Progenitor cell of endocrine pancreas (in vitro differentiated cells): Measurements from ENCODE around the gene ERICH4. TPM values are rescaled to one million over a fixed set of nuclear protein-coding genes. Genes with fewer than 3 reads are reported as not detected.
A peak's percentile ranks its signal among the peaks of the same experiment; 100 is the strongest.

ENCODE experiments used
- DNase-seq: peaks from one replicate; pipeline ENCODE4 v3.0.0; 2021; ENCODE audit warnings: low spot score; ENCODE audit not compliant: unreplicated experiment
- H3K27ac Mint-ChIP-seq: 2 replicates; pipeline ENCODE4 v1.8.0; 2021; ENCODE audit warnings: mild to moderate bottlenecking, moderate library complexity, mixed read lengths
- H3K27me3 Mint-ChIP-seq: 2 replicates; pipeline ENCODE4 v1.8.0; 2021; ENCODE audit warnings: mixed read lengths
- H3K36me3 Mint-ChIP-seq: 2 replicates; pipeline ENCODE4 v1.8.0; 2022; ENCODE audit warnings: mixed read lengths; ENCODE audit not compliant: insufficient read depth
- H3K4me1 Mint-ChIP-seq: 2 replicates; pipeline ENCODE4 v1.8.0; 2021; ENCODE audit warnings: low read depth, mixed read lengths
- H3K4me3 Mint-ChIP-seq: 2 replicates; pipeline ENCODE4 v1.8.0; 2021; ENCODE audit warnings: low read depth, mild to moderate bottlenecking, moderate library complexity, mixed read lengths
- H3K9me3 Mint-ChIP-seq: 2 replicates; pipeline ENCODE4 v1.8.0; 2021; ENCODE audit warnings: low read depth, mixed read lengths
- long read RNA-seq: library from polyadenylated mRNA; unstranded; transcript quantifications from one replicate; pipeline ENCODE4 v2.0.0, GENCODE V29; 2020
- total RNA-seq: library from RNA; stranded (reverse); gene quantifications from 2 replicates; pipeline ENCODE4 v1.2.1, GENCODE V29; 2021
- TF ChIP-seq, protein P1 (sequence below): fragments of 200-600 bp; sonication (generic); IDR thresholded peaks from one replicate; pipeline ENCODE4 v1.5.0; 2021; ENCODE audit warnings: antibody characterized with exemption, mild to moderate bottlenecking; ENCODE audit not compliant: unreplicated experiment

The ERICH4 gene, protein sequence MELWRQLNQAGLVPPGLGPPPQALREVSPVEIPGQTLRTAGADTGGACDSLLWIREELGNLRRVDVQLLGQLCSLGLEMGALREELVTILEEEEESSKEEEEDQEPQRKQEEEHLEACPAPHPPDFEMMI
- total RNA-seq, result not detected in 2 replicates
- long read RNA-seq, result 0 reads

DNA sequence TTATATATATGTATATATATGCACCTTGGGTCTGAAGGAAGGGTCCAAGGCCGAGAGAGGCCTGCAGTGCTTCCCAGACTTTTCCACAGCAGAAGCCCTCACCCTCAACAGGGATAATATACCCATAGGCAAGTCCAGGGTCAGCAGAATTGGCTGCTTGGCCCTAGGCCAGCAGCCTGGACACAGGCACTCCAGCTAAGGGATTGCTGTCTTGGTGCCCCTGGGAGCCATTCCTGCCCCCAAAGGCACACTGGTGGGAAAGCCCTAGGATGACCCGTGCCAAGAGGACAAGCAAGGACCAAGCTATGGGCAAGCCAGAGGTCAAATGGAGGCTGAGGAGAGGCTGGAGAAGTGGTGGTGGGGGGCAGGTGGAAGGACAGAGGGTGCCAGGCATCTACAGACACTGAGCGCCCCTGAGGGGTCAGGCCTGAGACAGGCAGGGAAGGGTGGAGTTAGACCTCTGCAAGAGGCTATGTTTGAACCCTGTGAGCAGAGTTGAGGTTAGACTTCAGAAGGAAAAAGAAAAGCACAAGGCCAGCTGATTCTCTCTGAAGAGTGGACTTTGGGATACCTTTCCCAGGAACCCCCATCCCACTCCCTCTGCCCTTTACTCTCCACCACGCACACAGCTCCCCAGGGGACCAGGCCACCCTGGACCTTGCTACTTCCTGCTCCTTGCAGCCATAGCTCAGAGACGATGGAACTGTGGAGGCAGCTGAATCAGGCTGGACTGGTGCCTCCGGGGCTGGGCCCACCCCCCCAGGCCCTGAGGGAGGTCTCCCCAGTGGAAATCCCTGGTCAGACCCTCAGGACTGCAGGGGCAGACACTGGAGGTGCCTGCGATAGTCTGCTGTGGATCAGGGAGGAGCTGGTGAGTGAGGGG lies at the start of gene ERICH4:
ERICH4 (plus strand) TSS at position 684 of the 883 bp plus-strand sequence; CDS start at position 698, 14 bp downstream.
- no peak for DNase-seq
- Mint-ChIP-seq H3K27ac (no peak within 1 kb of the TSS), H3K36me3 (peaks cover under 1% of the 10 kb centered on the region), H3K9me3 (no peaks in the 10 kb centered on the region), H3K27me3 (peaks cover 29% of the 10 kb centered on the region), H3K4me3 (no peak within 1 kb of the TSS), H3K4me1 (no peaks in the 10 kb centered on the region)
- TF ChIP-seq, protein P1, sequence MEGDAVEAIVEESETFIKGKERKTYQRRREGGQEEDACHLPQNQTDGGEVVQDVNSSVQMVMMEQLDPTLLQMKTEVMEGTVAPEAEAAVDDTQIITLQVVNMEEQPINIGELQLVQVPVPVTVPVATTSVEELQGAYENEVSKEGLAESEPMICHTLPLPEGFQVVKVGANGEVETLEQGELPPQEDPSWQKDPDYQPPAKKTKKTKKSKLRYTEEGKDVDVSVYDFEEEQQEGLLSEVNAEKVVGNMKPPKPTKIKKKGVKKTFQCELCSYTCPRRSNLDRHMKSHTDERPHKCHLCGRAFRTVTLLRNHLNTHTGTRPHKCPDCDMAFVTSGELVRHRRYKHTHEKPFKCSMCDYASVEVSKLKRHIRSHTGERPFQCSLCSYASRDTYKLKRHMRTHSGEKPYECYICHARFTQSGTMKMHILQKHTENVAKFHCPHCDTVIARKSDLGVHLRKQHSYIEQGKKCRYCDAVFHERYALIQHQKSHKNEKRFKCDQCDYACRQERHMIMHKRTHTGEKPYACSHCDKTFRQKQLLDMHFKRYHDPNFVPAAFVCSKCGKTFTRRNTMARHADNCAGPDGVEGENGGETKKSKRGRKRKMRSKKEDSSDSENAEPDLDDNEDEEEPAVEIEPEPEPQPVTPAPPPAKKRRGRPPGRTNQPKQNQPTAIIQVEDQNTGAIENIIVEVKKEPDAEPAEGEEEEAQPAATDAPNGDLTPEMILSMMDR, result no peak

DNA sequence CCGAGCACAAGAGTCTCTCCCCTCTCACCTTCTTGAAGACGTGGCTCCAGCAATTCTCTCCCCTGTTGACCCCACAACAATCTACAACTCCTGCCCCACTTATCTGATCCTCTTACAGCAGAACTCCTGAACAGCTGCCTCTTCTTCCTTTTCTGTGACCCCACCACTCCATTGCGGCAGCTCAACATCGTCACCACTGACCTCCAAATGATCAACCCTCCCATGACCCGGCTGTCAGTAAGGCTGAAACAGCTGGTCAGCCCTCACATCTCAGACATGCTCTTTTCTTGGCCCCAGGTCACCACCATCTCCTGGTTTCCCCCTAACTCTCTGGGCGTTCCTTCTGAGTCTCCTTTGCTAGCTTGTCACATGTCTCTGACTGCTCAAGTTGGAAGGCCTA lies 47.6 kb upstream of the ERICH4 start:
- H3K4me1 Mint-ChIP-seq, result peaks cover 24% of the 10 kb centered on the region
- TF ChIP-seq, protein P1, result no peak
- no peaks in the 10 kb centered on the region for H3K9me3 Mint-ChIP-seq
- no peak for DNase-seq
- peaks cover 1% of the 10 kb centered on the region for H3K36me3 Mint-ChIP-seq
- H3K27ac Mint-ChIP-seq, result peak overlapping the region; percentile 30
- no peak overlapping the region for H3K4me3 Mint-ChIP-seq
- H3K27me3 Mint-ChIP-seq, result no peaks in the 10 kb centered on the region

DNA sequence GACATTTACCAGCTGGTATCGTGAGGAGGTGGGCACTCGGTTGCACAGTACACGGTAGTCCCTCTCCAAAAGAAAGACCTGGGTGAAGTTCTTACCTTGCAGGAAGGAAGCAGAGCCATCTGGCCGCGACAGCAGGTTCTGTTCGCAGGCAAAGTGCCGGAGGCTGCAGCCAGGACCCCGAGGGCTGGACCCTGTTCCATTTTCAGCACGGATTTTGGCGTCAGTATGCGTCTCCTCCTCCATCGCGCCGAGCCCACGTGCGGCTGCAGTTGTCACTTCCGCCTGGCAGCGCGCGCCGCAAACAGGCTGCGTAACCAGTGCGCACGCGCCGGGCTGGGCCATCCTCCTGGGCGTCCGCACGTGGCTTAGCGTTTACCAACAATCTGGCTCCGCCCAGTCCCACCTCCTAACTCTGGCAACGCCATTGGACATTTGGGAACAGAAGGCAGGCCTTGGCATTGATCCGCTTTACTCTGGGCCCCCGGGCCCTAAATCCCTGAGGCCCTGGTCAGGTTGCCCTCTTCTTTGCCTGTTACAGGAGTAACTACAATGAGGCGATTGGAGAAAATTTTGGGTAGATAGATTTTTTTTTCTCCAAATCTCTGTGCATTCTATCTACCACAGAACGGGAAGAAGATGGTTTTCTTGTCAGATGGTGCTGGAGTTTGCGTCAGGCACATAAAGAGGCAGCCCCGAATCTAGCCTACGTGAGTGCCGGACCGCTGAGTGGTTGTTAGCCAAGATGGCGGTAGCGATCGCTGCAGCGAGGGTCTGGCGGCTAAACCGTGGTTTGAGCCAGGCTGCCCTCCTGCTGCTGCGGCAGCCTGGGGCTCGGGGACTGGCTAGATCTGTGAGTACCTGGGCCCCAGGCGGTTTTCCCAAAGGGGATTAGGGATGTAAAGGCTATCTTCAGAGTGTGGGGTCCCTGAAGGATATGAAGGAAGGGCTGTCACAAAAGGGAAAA lies 45.6 kb upstream of the ERICH4 start, which contains the start of the genes BCKDHA and EXOSC5:
BCKDHA (plus strand) TSS at position 733 of the 964 bp plus-strand sequence; CDS start at position 743, 10 bp downstream.
EXOSC5 (minus strand) TSS at position 274 of the 964 bp plus-strand sequence; CDS start at position 243, 31 bp downstream.
- TF ChIP-seq, protein P1, result no peak
- peak within 1 kb of the TSS; percentile 100 for H3K27ac Mint-ChIP-seq
- no peaks in the 10 kb centered on the region for H3K9me3 Mint-ChIP-seq
- peaks cover 24% of the 10 kb centered on the region for H3K4me1 Mint-ChIP-seq
- H3K27me3 Mint-ChIP-seq, result no peaks in the 10 kb centered on the region
- peak within 1 kb of the TSS; percentile 100 for H3K4me3 Mint-ChIP-seq
- peak; percentile 98 for DNase-seq
- H3K36me3 Mint-ChIP-seq, result no peaks in the 10 kb centered on the region

DNA sequence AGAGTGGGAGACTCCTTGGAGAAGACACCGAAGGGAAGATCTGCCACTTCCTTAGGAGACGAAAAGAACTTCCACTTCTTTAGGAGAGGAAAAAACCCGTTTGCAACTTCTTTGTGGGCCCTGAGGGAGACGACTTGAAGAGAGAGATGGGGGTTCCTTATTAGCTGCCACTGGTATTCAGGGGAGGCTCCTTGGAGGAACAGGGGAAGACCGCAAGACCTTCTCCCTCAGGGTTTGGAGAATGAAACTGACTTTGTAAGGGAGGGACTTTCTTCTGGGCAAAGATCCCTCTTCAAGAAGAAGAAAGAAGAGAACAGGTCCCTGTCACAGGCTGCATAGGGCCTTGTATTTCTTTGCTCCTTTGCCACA lies 44.9 kb upstream of the ERICH4 start:
- peak overlapping the region; percentile 100 for H3K4me3 Mint-ChIP-seq
- H3K36me3 Mint-ChIP-seq, result no peaks in the 10 kb centered on the region
- peaks cover 24% of the 10 kb centered on the region for H3K4me1 Mint-ChIP-seq
- no peaks in the 10 kb centered on the region for H3K27me3 Mint-ChIP-seq
- no peaks in the 10 kb centered on the region for H3K9me3 Mint-ChIP-seq
- peak overlapping the region; percentile 100 for H3K27ac Mint-ChIP-seq
- no peak for DNase-seq
- TF ChIP-seq, protein P1, result no peak

DNA sequence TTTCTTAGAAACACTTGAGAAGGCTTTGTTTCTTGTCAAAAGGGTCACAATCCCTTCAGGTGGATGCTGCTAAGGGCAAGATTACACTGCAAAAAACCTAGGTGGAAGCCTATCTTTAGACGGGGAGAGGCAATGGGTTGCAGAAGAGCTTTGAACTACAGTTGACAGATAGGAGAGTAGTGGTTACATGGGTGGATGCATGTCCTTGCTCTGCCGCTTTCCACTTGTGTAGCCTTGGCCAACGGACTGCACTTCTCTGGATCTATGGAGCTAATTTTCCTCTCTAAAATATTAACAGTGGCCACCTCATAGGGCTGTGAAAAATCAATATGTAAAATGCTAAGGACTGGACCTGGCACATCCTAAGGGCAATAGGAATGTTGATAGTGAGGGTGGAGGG lies 44.4 kb upstream of the ERICH4 start:
- DNase-seq, result no peak
- peak overlapping the region; percentile 100 for H3K4me3 Mint-ChIP-seq
- no peaks in the 10 kb centered on the region for H3K36me3 Mint-ChIP-seq
- H3K27me3 Mint-ChIP-seq, result no peaks in the 10 kb centered on the region
- H3K9me3 Mint-ChIP-seq, result no peaks in the 10 kb centered on the region
- TF ChIP-seq, protein P1, result no peak
- peaks cover 24% of the 10 kb centered on the region for H3K4me1 Mint-ChIP-seq
- peak overlapping the region; percentile 100 for H3K27ac Mint-ChIP-seq
